B cell (primary cell): ENCODE results near the gene BRIP1. TPM values are rescaled to one million over a fixed set of nuclear protein-coding genes. Genes with fewer than 3 reads are reported as not detected.

Experiments
- ATAC-seq: fragments of 200-7000 bp; cut with Tn5 transposase; one replicate; pipeline ENCODE4 v1.10.0; 2021; ENCODE audit warnings: low read depth, mild to moderate bottlenecking, moderate number of reproducible peaks, moderate library complexity
- CTCF ChIA-PET: fragments of 350-600 bp; sonication (Branson Sonifier 250); formaldehyde crosslinking; loops from one replicate; lab custom pipeline; 2021; ENCODE audit warnings: antibody characterized with exemption, inconsistent platforms; lab: Charles Lee
- POLR2A ChIA-PET: fragments of 350-600 bp; sonication (Branson Sonifier 250); formaldehyde crosslinking; loops from one replicate; lab custom pipeline; 2021; ENCODE audit warnings: antibody characterized with exemption; lab: Charles Lee
- DNase-seq: peaks from one replicate; pipeline ENCODE4 v3.0.0; 2013
- H2AFZ ChIP-seq: 2 replicates; pipeline ENCODE4 v1.6.1; 2012; ENCODE audit warnings: mild to moderate bottlenecking, low read depth, low read length; ENCODE audit not compliant: insufficient read depth, poor library complexity, severe bottlenecking
- H3K27ac ChIP-seq, 2 donors: 1 replicate in 1 of 2; 2 replicates in 1 of 2; pipeline ENCODE4 v1.5.1; 2012 to 2013; ENCODE audit warnings: low read length in 2 of 2, mild to moderate bottlenecking in 2 of 2, moderate library complexity in 1 of 2
- H3K27me3 ChIP-seq, 4 experiments: fragments of 200-600 bp in 1 of 4; sonication (generic) in 1 of 4; replicated peaks in 1 of 4; 1 replicate in 2 of 4; 2 replicates in 2 of 4; pipeline versions ENCODE4 v1.6.1 to v1.7.0; 2013 to 2016; ENCODE audit warnings: low read length in 3 of 4, mild to moderate bottlenecking in 2 of 4, mixed read lengths in 1 of 4, moderate library complexity in 1 of 4; ENCODE audit not compliant: insufficient read depth in 4 of 4, control insufficient read depth in 3 of 4; ENCODE audit errors: control extremely low read depth in 1 of 4
- H3K36me3 ChIP-seq, 2 experiments: replicated peaks in 1 of 2; 1 replicate in 1 of 2; 2 replicates in 1 of 2; pipeline versions ENCODE4 v1.6.1 to v1.7.1; 2013; ENCODE audit warnings: low read length in 1 of 2; ENCODE audit not compliant: insufficient read depth in 2 of 2, control insufficient read depth in 1 of 2; ENCODE audit errors: control extremely low read depth in 1 of 2, extremely low read depth in 1 of 2
- H3K4me1 ChIP-seq, 2 donors: fragments of 200-600 bp in 1 of 2; sonication (generic) in 1 of 2; 1 replicate in 1 of 2; 2 replicates in 1 of 2; pipeline versions ENCODE4 v1.5.1 to v1.6.1; 2013 to 2017; ENCODE audit warnings: low read length in 2 of 2; ENCODE audit not compliant: control insufficient read depth in 2 of 2, insufficient read depth in 2 of 2
- H3K4me2 ChIP-seq: replicated peaks from 2 replicates; pipeline ENCODE3; 2012; ENCODE audit warnings: mild to moderate bottlenecking, low read depth, low read length; ENCODE audit not compliant: poor library complexity, severe bottlenecking
- H3K4me3 ChIP-seq, 5 experiments: fragments of 200-600 bp in 1 of 5; sonication (generic) in 1 of 5; 1 replicate in 3 of 5; 2 replicates in 2 of 5; pipeline versions ENCODE4 v1.5.1 to v1.7.0; 2011 to 2016; ENCODE audit warnings: low read length in 4 of 5, mild to moderate bottlenecking in 4 of 5, low read depth in 2 of 5, control low read depth in 1 of 5, moderate library complexity in 1 of 5; ENCODE audit not compliant: insufficient read depth in 1 of 5; ENCODE audit errors: control extremely low read depth in 1 of 5, extremely low read depth in 1 of 5
- H3K79me2 ChIP-seq: fragments of 200-600 bp; sonication (generic); one replicate; pipeline ENCODE4 v1.6.0; 2016; ENCODE audit warnings: low read length; ENCODE audit not compliant: control insufficient read depth, insufficient read depth
- H3K9ac ChIP-seq: fragments of 200-600 bp; sonication (generic); 2 replicates; pipeline ENCODE4 v1.6.1; 2017; ENCODE audit warnings: mild to moderate bottlenecking, low read length, moderate library complexity
- H3K9me3 ChIP-seq, 3 donors: one replicate each; pipeline versions ENCODE4 v1.6.1 to v1.7.1; 2013; ENCODE audit warnings: low read length in 2 of 3; ENCODE audit not compliant: control insufficient read depth in 2 of 3, insufficient read depth in 1 of 3; ENCODE audit errors: control extremely low read depth in 1 of 3
- H4K20me1 ChIP-seq: 2 replicates; pipeline ENCODE4 v1.6.0; 2012; ENCODE audit warnings: mild to moderate bottlenecking, low read length; ENCODE audit not compliant: insufficient read depth, control insufficient read depth, poor library complexity, severe bottlenecking
- H3K27ac Mint-ChIP-seq: one replicate; pipeline ENCODE4 v1.8.0; 2021; ENCODE audit warnings: mixed read lengths
- H3K27me3 Mint-ChIP-seq: one replicate; pipeline ENCODE4 v1.8.0; 2021; ENCODE audit warnings: mixed read lengths
- H3K4me1 Mint-ChIP-seq: one replicate; pipeline ENCODE4 v1.8.0; 2021; ENCODE audit warnings: mixed read lengths
- H3K4me3 Mint-ChIP-seq: one replicate; pipeline ENCODE4 v1.8.0; 2021; ENCODE audit warnings: mixed read lengths
- H3K9me3 Mint-ChIP-seq: one replicate; pipeline ENCODE4 v1.8.0; 2022; ENCODE audit warnings: mixed read lengths; ENCODE audit not compliant: insufficient read depth
- CTCF ChIP-seq: fragments of 200-600 bp; IDR thresholded peaks from one replicate; pipeline ENCODE4 v1.8.0; 2022; ENCODE audit warnings: antibody characterized with exemption, mild to moderate bottlenecking
- EZH2 ChIP-seq: IDR thresholded peaks from 2 replicates; pipeline ENCODE4 v1.6.1; 2012; ENCODE audit warnings: borderline replicate concordance, low read depth, mild to moderate bottlenecking, moderate library complexity, low read length; ENCODE audit not compliant: insufficient read depth, poor library complexity, severe bottlenecking
- WGBS: methylation state at CpG from one replicate; pipeline ENCODE4 v1.1.5; 2013; ENCODE audit warnings: missing lambda C conversion rate; ENCODE audit not compliant: insufficient coverage; 5-methylcytosine and 5-hydroxymethylcytosine counted together
- intact Hi-C: fragments of 100-400 bp; cut with micrococcal nuclease; formaldehyde crosslinking; loops from one replicate; pipeline ENCODE4 v1.10.0; 2022
- polyA plus RNA-seq: library from polyadenylated mRNA; depleted of rRNA; stranded (reverse); fragments of >200 nt; gene quantifications from 2 replicates; pipeline ENCODE4 v1.2.3, GENCODE V29; 2012
- total RNA-seq, 2 donors: library from RNA; stranded (reverse); fragments of 120-200 nt in 1 of 2; gene quantifications; 1 replicate in 1 of 2; 2 replicates in 1 of 2; pipeline versions ENCODE4 v1.2.3 to v1.2.4, GENCODE V29; 2013 to 2022

BRIP1 gene
- total and polyA plus RNA-seq, 2 donors (not counting 1 experiment from before 2014, with no cell fraction given), result 0.89 to 2.4 TPM

- Histone ChIP-seq H3K79me2 (no peaks in the 10 kb centered on the region), H2AFZ (no peak overlapping the region), H3K4me3 (no peak overlapping the region), H3K9me3 (peaks cover 0 to 9% (median 1%) of the 10 kb centered on the region in 3 donors), H3K27me3 (no peaks in the 10 kb centered on the region), H3K36me3 (no peaks in the 10 kb centered on the region), H4K20me1 (no peaks in the 10 kb centered on the region), H3K4me1 (no peaks in the 10 kb centered on the region), H3K4me2 (no peak overlapping the region), H3K9ac (no peak overlapping the region), H3K27ac (no peak overlapping the region)
- H3K27me3 Mint-ChIP-seq, result no peaks in the 10 kb centered on the region
- intact Hi-C loops, result no loop called here
- H3K9me3 Mint-ChIP-seq, result no peaks in the 10 kb centered on the region
- no CpG with 5 or more reads among the region's 3 CpGs for WGBS
- CTCF ChIA-PET, result no interaction called here
- POLR2A ChIA-PET, result no interaction called here
- TF ChIP-seq CTCF, result no peak
- no peaks in the 10 kb centered on the region for H3K4me1 Mint-ChIP-seq
- ATAC-seq (no peak), DNase-seq (no peak)
- H3K27ac Mint-ChIP-seq, result no peak overlapping the region
- no peak overlapping the region for H3K4me3 Mint-ChIP-seq
Measured at GRCh38 chr17:61689610-61690180, 173.6 kb downstream of the BRIP1 start.

GRCh38 chr17:61687769-61688168, 175.6 kb downstream of the BRIP1 start:
- H3K4me3 Mint-ChIP-seq, result no peak overlapping the region
- H3K9me3 Mint-ChIP-seq, result no peaks in the 10 kb centered on the region
- Histone ChIP-seq H3K27ac (no peak overlapping the region), H3K4me2 (no peak overlapping the region), H3K27me3 (no peaks in the 10 kb centered on the region), H4K20me1 (no peaks in the 10 kb centered on the region), H3K4me1 (no peaks in the 10 kb centered on the region), H3K4me3 (no peak overlapping the region), H3K9me3 (peaks cover 0 to 9% (median 1%) of the 10 kb centered on the region in 3 donors), H2AFZ (no peak overlapping the region), H3K9ac (no peak overlapping the region), H3K36me3 (no peaks in the 10 kb centered on the region), H3K79me2 (no peaks in the 10 kb centered on the region)
- 94% methylated on average over 2 of the region's 2 CpGs for WGBS
- intact Hi-C loops, result no loop called here
- no peak for ATAC-seq
- no peak overlapping the region for H3K27ac Mint-ChIP-seq
- ChIA-PET POLR2A (no interaction called here), CTCF (no interaction called here)
- no peaks in the 10 kb centered on the region for H3K27me3 Mint-ChIP-seq
- H3K4me1 Mint-ChIP-seq, result no peaks in the 10 kb centered on the region
- no peak for DNase-seq
- TF ChIP-seq CTCF (no peak), EZH2 (no peak)
